NCI-H748 (cell line): ENCODE results near the gene EPB41L4B.
A peak's percentile ranks its signal among the peaks of the same experiment; 100 is the strongest.

ENCODE experiments used
- DNase-seq: peaks from one replicate; lab custom pipeline; 2025; ENCODE audit not compliant: unreplicated experiment; lab: John Stamatoyannopoulos, UW

EPB41L4B gene

DNA sequence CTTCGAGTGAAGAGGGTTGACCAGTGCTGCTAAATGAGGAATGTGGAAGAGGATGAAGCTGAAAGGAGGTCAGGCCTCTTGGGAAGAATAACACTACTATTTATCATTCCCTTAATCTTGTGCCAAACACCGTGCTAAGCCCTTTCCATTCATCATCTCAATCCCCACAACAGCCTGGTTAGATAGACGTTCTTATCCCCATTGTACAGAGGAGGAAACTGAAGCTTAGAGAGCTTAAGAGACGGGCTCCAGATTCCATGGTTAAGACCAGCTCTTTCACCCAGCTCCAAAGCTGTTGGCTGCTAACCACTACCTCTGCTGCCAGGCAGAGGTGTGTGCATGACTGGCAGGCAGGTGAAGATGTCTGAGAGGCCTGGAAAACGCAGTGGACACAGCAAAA is 868 bp upstream of the EPB41L4B start:
- no peak for DNase-seq

DNA sequence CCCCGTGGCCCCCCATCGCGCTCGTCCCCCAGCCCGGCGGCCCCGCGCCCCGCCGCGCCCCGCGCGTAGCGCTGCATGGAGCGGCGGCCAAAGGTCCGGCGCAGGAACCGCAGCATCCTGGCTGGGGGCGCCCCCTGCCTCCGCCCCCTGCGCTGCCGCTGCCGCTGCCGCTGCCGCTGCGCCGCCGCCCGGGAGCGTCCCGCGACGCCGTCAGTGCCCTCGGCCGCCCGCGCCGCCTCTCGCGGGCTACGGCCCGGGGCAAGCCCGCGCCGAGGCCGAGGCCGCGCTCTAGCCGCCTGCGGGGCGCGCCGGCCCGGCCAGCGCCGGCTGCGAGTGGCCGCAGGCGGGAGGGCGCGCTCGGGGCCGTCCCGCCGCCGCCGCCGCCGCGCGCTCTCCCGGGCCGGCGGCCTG is 523 bp downstream of the EPB41L4B start:
- peak; percentile 63 for DNase-seq

DNA sequence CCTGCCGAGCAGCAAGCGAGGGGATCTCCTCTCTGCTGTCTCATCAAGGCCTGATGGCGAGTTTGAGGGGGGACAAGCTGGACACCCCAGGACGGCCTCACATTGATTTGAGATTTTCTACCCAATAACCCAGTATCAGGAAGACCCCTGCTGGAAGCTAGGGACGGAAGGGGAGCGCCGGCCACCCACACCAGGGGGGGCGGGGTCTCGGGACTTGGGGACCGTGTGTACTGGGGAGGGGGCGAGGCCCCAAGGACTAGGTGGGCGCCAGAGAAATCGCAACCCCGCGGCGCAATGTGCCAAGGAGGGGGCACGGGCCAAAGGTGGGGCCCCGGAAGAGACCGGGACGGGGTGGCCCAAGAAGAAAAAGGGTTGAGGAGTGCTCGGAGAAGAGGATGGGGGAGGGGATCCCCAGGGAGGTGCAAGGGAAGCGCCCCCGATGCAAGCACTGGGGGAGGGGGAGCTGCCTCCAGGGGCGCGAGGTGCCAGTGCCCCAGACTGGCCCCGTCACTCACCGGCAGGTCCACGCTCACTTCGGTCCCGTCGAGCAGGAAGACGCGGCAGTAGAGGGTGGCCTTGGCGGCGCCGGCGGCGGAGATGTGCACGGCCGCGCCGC is 1.1 kb downstream of the EPB41L4B start:
- peak; percentile 63 for DNase-seq

DNA sequence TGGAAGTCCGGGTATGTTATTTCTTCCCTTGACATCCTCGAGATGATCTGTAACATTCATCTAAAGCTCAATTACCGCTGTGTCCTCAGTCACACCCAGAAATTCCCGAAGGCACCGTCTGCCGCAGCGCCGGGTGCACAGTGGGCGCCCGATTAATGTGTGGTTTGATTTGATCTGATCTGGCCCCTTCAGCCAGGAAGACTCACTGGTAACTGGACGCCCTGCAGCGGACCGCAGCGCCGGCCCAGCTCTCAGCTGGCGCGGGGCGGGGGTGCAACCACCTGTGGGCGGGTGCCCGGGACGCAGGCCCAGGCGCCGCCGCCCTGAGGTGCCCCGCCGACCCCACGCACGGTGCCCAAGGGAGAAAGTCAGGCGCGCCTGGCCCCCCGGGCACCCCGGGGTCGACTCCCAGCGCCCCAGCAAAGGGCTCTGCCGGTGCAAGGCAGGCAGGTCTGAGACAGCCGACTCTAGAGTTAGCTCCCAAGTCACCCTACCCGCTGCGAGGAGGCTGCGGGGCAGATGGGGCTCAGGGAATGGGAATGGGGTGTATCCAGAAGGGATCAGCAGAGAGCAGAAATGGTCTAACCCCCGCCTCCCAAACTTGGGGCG is 1.7 kb downstream of the EPB41L4B start:
- peak; percentile 54 for DNase-seq

DNA sequence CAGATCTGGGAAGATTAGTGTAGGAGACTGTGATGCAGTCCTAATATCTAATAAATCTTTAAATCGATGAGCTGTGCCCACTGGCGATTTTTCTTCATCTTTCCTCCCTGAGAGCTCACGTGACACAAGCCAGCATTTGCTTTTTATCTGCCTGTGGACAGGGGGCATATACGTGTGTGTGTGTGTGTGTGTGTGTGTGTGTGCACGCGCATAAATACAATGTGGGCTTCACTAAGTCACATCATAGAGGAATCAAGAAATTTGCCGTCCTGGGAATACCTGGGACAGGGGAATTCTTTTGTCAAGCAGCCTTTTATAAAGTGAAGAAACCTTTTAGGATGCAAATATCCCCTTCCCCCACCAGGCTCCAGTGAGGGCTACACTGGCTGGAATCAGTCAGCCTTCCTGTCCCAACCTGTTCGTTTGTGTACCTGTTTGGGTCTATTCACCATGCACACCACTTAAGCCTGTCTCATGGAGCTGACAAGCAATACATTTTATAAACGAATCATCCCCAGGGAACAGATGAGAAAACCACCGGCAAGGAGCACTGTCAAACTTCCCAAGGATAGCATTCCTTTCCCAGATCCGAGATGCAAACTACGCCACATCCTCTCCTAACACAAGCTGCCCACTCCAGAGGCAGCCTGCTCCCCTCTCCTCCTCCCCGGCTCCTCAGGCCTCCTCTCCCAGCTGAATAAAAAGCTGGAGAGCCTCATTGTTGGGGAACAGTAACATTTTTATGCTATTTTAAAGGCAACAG is 2.7 kb downstream of the EPB41L4B start:
- peak; percentile 39 for DNase-seq

DNA sequence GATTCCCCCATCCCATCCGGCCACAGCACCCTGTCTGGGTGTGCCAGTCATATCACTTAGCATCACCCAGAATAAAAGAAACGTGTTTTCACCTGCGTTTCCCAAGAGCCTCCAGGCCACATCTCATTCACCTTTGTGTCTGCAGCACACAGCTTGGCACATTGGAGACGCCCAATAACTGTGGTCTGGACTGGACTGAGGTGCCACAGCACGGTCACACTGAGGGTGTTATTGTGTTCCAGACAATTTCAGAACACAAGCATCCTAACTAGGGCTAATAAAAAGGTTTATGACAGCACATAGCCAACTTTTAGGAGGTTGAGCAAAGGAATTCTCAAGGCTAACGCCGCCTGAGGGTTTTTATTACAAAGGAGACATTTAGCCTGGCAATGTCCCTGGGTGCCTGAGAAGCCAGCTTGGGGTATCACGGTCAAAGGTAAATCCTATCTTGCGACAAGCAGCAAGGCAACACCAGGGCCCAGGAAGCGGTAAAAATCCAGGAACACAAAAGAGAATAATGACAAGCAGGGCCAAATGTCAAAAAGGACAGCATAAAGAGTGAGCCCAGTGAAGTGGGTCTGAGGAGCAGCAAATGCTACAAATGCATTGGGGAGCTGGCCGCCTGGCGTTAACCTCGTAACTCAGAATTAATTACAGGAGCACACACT is 3.4 kb downstream of the EPB41L4B start:
- peak; percentile 56 for DNase-seq

DNA sequence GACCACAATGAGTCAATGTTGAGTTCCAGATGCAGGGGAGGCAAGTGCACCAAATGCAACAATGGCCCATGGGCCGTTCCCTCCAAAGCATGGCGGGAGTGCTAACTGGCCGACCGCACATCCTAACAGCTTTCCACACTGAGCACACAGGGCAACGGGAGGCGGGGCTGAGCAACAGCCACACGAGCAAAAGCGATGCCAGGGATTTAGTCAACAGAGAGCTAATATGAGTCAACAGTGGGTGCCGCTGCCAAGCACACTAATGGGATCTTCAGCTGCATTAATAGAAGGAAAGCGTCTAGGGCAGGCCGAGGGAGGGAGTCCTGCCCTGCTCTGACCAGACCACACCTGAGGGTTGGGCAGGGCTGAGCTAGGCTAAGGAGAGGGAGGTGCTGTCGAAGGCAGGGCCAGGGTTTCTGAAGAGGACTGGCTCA is 4.6 kb downstream of the EPB41L4B start:
- peak; percentile 94 for DNase-seq

DNA sequence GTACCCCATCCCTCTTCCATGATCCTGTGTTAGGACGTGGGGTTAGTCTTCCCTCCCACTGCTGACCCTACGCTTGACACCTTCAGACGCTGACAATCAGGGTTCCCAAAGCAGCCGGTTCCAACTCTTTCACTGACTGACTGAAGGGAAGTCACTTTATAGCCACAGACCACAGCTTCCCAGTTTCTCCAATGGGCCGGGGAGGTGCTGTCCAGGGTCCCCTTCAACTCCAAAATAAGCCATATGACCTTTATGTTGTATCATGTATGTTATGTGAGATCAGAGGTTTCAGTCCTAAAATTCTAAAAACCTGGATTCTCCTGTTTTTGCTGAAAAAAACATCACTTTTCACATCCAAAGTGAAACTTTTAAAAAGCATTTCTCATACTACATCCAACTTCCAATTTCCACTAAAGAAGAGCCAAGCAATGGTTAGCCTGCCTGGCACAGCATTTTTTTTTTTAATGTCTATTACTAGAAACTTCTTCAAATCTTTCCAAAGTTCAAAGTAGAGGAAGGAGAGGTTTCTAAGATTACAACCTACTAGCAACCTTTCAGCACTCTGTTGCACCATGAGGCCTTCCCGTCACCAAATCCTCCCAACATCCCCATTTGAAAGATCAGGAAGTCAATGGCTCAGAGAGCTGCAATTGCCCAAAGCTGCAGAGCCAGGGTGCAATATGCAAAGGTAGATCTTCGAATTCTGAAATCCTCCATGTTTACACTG is 5.2 kb downstream of the EPB41L4B start:
- no peak for DNase-seq

DNA sequence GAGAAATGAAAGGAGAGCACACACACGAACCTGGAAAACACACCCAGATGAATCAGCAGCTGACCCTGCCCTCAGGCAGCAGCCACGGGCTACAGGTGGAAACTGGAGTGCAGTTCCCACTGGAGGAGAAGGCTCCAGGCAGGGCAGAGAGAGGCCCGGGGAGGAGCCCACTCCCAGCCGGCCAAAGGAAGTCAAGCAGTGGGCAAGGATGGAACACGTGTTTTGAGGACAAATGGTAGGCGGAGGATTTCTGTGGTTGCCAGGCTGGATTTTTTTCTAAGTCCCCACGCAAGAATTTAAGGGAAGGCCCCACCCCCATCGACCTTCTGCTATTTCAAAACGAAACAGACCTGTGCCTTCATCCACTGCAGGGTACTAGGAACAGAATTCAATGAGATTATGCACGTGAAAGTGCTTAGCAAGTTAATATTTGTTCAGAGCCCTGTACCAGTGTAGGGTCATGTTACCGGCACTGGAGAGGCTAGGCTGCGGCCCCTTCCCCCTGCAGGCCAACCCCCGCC is 6.8 kb downstream of the EPB41L4B start:
- DNase-seq = peak; percentile 39

DNA sequence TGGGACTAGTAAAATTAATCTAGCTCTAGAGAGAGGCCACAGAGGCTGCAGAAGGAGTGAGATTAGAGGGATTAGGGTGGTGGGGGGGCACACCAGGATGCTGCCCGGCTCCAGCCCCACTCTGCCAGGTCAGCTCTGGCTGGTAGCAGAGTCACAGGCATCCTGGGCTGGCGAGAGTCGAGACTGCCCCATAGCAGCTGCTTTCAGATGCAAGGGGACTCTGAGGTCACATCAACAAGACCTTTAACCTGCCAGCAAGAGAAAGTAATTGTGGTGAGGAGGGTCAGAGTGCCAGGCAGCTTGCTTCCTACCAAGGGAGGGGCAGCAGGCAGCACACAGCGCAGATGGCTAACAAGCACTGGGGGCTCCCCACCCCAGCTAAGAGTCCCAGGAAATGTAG is 7.5 kb downstream of the EPB41L4B start:
- no peak for DNase-seq

DNA sequence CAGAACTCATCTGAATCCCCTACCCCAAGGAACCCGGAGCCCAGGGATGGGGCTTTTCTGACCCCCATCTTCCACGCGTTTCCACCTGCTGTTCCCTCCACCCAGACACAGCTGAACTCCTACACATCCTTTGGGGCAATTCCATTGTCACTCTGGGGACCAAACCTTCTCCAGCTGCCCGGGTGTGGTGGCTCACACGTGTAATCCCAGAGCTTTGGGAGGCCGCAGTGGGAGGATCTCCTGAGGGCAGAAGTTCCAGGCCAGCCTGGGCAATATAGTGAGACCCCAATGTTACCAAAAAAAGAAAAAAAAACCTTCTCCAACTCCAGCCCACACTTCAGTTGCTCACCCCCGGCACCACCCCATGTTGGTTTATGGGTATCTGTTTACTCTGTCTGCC is 8.1 kb downstream of the EPB41L4B start:
- no peak for DNase-seq

DNA sequence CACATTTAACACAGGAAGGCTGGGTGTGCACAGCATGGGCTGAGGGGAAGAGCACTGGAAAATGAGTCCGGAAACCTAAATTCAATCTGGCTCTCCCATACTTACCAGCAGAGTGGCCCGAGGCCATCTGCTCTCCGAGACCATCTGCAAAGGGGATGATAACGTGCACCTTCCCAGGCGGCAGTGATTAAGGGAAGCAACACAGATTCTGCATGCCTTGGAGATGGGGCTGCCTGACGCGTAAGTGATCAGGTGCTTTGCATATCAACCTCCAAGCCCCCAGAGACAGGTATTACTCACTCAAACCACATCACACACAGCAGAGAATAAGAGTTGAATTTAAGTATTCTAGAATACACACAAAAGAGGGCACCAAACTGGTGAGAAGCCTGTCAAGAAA is 9.1 kb downstream of the EPB41L4B start:
- no peak for DNase-seq

DNA sequence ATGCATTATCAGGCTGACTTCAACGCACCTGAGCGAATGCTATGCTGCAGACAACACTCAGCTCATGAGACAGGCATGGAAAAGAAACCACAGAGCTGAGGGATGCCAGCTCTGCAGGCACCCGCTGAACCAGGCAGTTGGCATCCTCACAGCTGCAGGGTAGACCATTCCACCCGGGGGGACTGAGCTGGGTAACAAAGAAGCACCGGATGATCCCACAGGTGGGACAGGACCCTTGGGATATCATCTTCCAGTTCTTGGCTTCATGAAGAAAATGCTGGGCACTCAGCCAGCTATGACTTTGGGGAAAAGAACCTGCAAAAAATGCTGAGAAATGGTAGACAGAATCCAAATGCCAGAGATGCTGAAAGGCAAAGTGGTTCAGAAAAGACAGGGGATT is 9.6 kb downstream of the EPB41L4B start:
- no peak for DNase-seq

DNA sequence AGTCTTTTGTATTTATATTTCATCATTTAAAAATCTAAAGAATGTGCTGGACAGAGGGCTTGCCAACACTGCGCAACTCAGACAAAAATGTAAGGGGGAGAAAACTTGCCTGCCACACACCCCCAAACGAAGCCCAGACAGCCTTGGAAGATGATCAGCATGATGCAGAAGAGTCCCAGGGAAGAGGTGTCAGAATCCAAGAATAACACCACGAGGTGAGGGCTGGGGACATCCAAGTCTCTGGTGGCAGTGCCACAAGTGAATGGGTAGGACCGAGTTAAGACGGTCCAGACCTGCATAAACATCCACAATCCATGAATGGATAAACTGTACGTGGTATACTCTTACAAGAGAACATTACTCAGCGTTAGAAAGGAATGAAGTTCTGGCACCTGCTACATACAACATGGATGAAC is 10.4 kb downstream of the EPB41L4B start:
- DNase-seq = no peak

DNA sequence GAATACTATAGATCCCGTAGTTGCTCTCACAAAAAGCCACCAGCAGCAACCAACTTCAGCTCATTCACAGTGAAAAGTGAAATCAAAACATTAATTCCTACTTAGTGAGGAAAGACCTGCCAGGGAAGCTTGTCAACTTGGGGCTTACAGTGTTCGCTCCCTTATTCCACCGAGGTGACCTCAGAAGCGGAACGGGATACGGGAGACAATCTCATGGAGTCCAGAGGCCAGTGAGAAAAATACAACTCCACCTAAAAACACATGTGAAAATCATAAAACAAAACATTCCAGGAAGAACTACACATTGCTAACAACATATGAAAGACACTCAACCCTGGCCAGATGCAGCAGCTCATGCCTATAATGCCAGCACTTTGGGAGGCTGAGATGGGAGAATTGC is 11.6 kb downstream of the EPB41L4B start:
- DNase-seq = no peak

DNA sequence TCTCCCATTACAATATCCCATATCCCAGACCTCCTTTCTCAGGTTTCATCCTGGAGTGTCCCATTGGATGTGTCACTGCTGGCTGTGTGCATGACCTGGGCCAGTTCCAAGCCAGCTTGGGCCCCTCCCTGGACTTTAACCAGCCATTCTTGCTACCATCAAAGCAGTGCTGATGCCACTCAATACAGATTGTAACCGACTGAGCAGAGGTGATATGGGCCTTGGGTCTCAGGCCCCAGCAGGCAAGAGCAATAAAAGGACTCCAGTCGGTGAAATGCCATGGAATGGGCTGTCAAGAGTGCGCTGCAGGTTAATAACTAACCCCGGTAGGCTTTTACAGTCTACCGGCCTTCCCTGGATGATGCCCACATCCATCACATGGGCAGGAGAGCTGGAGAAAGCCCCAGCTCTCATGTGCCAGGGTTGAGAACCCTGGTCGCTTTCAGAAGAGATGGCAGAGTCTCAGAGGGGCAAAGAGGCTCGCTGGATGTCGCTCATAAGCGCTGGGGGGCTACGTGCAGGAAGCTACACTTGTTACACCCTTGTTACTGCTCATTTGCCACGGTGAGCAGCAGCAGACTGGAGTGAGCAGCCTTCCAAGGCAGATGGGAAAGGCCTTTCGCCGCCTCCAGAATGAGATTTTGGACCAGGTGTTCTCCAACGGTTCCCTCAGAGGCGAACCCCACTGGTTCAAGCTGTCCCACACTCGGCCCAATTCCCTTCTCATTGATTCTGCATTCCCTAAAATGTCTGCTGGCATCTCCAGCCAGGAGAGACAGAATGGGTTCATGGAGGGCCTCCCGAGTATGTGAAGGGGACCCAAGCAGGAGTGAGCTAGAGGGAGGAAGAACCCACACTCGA is 13.2 kb downstream of the EPB41L4B start:
- DNase-seq = no peak

DNA sequence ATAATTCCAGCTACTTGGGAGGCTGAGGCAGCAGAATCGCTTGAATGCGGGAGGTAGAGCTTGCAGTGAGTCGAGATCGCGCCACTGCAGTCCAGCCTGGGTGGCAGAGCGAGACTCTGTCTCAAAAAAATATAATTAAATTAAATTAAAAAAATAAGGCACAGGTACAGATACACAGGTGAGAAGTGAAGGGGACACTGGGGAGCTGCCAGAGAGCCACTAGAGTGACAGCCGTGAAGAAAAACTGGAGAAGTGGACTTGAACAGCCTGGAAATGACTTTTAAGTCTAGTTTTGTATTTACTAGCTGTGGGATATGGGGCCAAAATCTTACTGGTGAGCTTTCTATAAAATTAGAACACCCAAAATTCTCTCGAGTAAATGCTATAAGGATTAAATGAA is 15.1 kb downstream of the EPB41L4B start:
- DNase-seq = no peak

DNA sequence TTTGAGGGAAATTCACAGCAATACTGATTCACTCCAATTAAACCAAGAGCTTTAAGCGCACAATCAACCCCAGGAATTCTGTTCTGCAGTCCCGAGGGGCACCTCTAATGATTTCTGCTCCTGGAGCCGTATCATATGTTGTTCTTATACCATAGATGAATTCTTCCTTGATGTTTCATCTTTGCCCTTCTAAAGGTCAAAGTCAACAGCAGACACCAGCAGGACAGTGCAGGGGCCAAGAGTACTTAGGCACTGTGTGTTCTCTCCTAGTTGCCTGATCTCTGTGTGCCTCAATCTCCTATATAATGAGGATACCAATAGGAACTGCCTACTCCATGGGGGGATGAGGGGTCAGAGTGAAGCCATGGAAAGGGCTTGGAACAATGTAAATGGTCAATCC is 16.5 kb downstream of the EPB41L4B start:
- DNase-seq = no peak

DNA sequence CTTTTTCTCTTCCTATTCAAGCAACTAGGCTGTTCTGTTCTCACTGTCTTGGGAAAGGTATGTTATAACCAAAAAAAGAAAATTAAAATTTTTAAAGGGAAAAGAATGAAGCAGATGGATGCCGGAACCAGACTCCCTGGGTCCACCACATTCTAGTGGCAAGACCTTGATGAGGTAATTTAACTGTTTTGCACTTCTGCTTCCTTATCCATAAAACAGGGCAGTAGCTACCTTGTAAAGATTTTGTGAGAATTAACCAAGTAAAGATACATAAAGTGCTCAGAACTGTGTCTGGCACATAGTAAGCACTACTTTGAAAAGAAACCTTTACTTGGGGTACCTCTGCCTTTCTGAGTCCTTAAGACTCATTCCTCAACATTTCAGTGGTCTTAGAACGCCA is 17.0 kb downstream of the EPB41L4B start:
- DNase-seq = no peak

DNA sequence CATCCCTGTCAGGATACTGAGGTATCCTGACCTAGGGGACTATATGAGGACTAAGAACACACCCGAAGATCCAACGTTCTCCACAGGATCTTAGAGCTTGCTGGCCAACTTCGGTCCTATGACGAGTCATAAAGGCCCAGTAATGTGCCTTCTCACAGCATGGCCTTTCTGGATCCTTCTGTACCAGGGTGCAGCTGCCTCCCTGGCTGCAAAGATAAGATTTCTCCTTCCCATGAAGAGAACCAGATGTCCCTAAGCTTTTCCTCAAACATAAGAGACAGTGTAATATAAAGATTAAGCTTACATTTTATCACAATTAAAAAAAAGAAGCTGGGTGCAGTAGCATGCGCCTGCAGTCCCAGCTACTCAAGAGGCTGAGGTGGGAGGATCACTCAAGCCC is 18.3 kb downstream of the EPB41L4B start:
- no peak for DNase-seq
